Tibial nerve (tissue), 4 donors: ENCODE results near the gene ZNF541. TPM values are rescaled to one million over a fixed set of nuclear protein-coding genes. Genes with fewer than 3 reads are reported as not detected.

Source experiments
- DNase-seq, 2 donors: peaks; one replicate each; pipeline ENCODE4 v3.0.0-alpha.2; 2019; ENCODE audit warnings: low spot score in 2 of 2
- H3K27ac ChIP-seq, 4 donors: fragments of 200-600 bp; sonication (generic) in 3 of 4; one replicate each; pipeline ENCODE4 v1.5.1; 2017 to 2019; ENCODE audit warnings: mild to moderate bottlenecking in 1 of 4
- H3K27me3 ChIP-seq, 2 donors: fragments of 200-600 bp; sonication (generic) in 1 of 2; one replicate each; pipeline versions ENCODE4 v1.5.1 to v1.6.0; 2017 to 2019
- H3K36me3 ChIP-seq, 3 donors: fragments of 200-600 bp; sonication (generic); one replicate each; pipeline ENCODE4 v1.5.1; 2018 to 2019
- H3K4me1 ChIP-seq, 4 donors: fragments of 200-600 bp; sonication (generic) in 3 of 4; one replicate each; pipeline ENCODE4 v1.5.1; 2017 to 2019
- H3K4me3 ChIP-seq, 4 donors: fragments of 200-600 bp; sonication (generic) in 3 of 4; one replicate each; pipeline ENCODE4 v1.5.1; 2017 to 2019; ENCODE audit warnings: mild to moderate bottlenecking in 1 of 4, moderate library complexity in 1 of 4
- H3K9me3 ChIP-seq, 4 donors: fragments of 200-600 bp; sonication (generic) in 3 of 4; one replicate each; pipeline ENCODE4 v1.5.1; 2017 to 2019
- EP300 ChIP-seq, 2 donors: sonication (generic); formaldehyde crosslinking; IDR thresholded peaks; one replicate each; pipeline ENCODE4 v1.6.1; 2017; ENCODE audit warnings: antibody characterized with exemption in 2 of 2, mild to moderate bottlenecking in 1 of 2
- POLR2A ChIP-seq, 2 donors: fragments of 450-650 bp; IDR thresholded peaks; one replicate each; pipeline ENCODE4 v1.6.1; 2017; ENCODE audit warnings: antibody characterized with exemption in 2 of 2, mild to moderate bottlenecking in 2 of 2, moderate library complexity in 2 of 2
- WGBS, 2 donors: methylation state at CpG; one replicate each; pipeline ENCODE4 v1.1.5; 2018; 5-methylcytosine and 5-hydroxymethylcytosine counted together
- total RNA-seq, 4 donors: library from RNA; depleted of rRNA; stranded (reverse); fragments of >200 nt; gene quantifications; one replicate each; pipeline ENCODE4 v1.1.0, GENCODE V29; 2016
- TF ChIP-seq, protein P1 (sequence below), 5 experiments: fragments of 200-600 bp in 3 of 5; fragments of 450-650 bp in 2 of 5; sonication (generic) in 3 of 5; IDR thresholded peaks; one replicate each; pipeline ENCODE4 v1.5.1; 2016 to 2019; ENCODE audit warnings: antibody characterized with exemption in 5 of 5, mild to moderate bottlenecking in 3 of 5, moderate library complexity in 2 of 5

Gene ZNF541
- total RNA-seq, 4 donors from 2014 or later: under 0.01 to 0.90 (median 0.66) TPM; not detected in 1

DNA sequence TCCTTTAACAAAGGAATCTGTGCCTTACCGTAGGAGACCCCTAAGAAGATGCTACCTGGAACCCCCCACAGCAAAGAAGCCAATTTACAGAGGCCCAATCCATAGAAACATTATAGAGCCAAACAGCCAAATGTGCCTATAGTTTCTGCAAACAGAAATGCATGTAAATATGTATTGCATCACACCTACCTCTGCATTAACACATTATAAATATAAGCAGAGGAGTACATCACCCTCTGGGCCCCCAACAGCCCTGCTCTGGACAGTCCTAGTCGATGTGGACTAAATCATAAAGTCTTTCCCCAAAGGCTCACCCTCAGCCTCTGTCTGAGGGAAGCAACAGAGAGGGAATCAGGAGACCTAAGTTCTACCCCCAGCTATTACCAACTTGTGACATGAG, 25.7 kb downstream of the ZNF541 start:
- TF ChIP-seq, protein P1, sequence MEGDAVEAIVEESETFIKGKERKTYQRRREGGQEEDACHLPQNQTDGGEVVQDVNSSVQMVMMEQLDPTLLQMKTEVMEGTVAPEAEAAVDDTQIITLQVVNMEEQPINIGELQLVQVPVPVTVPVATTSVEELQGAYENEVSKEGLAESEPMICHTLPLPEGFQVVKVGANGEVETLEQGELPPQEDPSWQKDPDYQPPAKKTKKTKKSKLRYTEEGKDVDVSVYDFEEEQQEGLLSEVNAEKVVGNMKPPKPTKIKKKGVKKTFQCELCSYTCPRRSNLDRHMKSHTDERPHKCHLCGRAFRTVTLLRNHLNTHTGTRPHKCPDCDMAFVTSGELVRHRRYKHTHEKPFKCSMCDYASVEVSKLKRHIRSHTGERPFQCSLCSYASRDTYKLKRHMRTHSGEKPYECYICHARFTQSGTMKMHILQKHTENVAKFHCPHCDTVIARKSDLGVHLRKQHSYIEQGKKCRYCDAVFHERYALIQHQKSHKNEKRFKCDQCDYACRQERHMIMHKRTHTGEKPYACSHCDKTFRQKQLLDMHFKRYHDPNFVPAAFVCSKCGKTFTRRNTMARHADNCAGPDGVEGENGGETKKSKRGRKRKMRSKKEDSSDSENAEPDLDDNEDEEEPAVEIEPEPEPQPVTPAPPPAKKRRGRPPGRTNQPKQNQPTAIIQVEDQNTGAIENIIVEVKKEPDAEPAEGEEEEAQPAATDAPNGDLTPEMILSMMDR (IDR thresholded peaks at IDR 0.05): no peak
- no peak for TF ChIP-seq EP300 (IDR thresholded peaks at IDR 0.05)
- no peak for TF ChIP-seq POLR2A (IDR thresholded peaks at IDR 0.05)
- 63 to 67% methylated on average over 2 of the region's 2 CpGs for WGBS, 2 donors
- Histone ChIP-seq H3K27ac (no peak overlapping the region), H3K4me3 (no peak overlapping the region), H3K27me3 (peaks cover 0 to 27% of the 10 kb centered on the region in 2 donors), H3K36me3 (no peaks in the 10 kb centered on the region), H3K9me3 (no peaks in the 10 kb centered on the region), H3K4me1 (peaks cover 0 to 12% (median 2%) of the 10 kb centered on the region in 4 donors)
- no peak for DNase-seq

GRCh38 chr19:47545061-47545948, 27.6 kb downstream of the ZNF541 start:
- 16 to 35% methylated on average over 39 to 46 of the region's 75 CpGs for WGBS, 2 donors

DNA sequence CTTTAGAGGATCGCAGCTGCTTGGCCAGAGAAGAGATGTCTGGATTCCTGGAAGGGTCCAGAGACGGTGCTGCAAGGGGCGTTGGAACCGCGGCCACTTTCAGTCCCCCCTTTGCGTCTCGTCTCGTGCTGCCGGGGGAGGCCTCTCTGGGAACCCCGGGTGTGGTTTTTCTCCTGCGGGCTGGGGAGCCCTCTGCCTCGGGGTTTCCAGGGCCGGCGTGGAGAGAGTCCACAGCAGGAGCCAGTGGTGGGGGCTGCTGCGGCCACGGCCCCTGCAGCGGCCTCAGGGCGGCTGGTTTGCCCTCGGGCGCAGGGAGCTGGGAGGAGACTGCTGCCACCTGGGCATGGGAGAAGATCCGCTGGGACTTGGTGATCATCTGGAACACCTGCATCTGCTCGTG, 28.5 kb downstream of the ZNF541 start:
- Histone ChIP-seq H3K27me3 (peaks cover 0 to 27% of the 10 kb centered on the region in 2 donors), H3K9me3 (no peaks in the 10 kb centered on the region), H3K27ac (no peak overlapping the region), H3K4me1 (peaks cover 0 to 12% (median 2%) of the 10 kb centered on the region in 4 donors), H3K4me3 (no peak overlapping the region), H3K36me3 (no peaks in the 10 kb centered on the region)
- no peak for TF ChIP-seq POLR2A (IDR thresholded peaks at IDR 0.05)
- TF ChIP-seq, protein P1 (IDR thresholded peaks at IDR 0.05): no peak
- TF ChIP-seq EP300 (IDR thresholded peaks at IDR 0.05): no peak
- DNase-seq: no peak
- 86 to 93% methylated on average over 16 to 19 of the region's 22 CpGs for WGBS, 2 donors

More at GRCh38 chr19:47545061-47545948, 27.6 kb downstream of the ZNF541 start:
- Histone ChIP-seq H3K9me3 (no peaks in the 10 kb centered on the region), H3K27ac (no peak overlapping the region), H3K4me3 (peak overlapping the region in 2 of 4 donors; percentile 9 to 25), H3K4me1 (peaks cover 0 to 12% (median 2%) of the 10 kb centered on the region in 4 donors), H3K36me3 (no peaks in the 10 kb centered on the region), H3K27me3 (peaks cover 0 to 27% of the 10 kb centered on the region in 2 donors)
- no peak for TF ChIP-seq POLR2A (IDR thresholded peaks at IDR 0.05)
- TF ChIP-seq, protein P1 (IDR thresholded peaks at IDR 0.05): no peak
- no peak for TF ChIP-seq EP300 (IDR thresholded peaks at IDR 0.05)
- DNase-seq: no peak

- peaks cover 0 to 27% of the 10 kb centered on the region in 2 donors for H3K27me3 ChIP-seq
- no peak overlapping the region for H3K4me3 ChIP-seq
- no peaks in the 10 kb centered on the region for H3K36me3 ChIP-seq
- no peak overlapping the region for H3K27ac ChIP-seq
- DNase-seq: no peak
- H3K9me3 ChIP-seq: no peaks in the 10 kb centered on the region
- TF ChIP-seq POLR2A (IDR thresholded peaks at IDR 0.05) (no peak), EP300 (IDR thresholded peaks at IDR 0.05) (no peak)
- TF ChIP-seq, protein P1 (IDR thresholded peaks at IDR 0.05): no peak
- WGBS, 2 donors: 93% methylated on average over 18 of the region's 18 CpGs
- H3K4me1 ChIP-seq: peaks cover 0 to 12% (median 2%) of the 10 kb centered on the region in 4 donors
These were observed 28.9 kb downstream of the ZNF541 start for GRCh38 chr19:47544075-47544474.

- Histone ChIP-seq H3K27me3 (peaks cover 0 to 27% of the 10 kb centered on the region in 2 donors), H3K9me3 (no peaks in the 10 kb centered on the region), H3K27ac (no peak overlapping the region), H3K36me3 (no peaks in the 10 kb centered on the region), H3K4me1 (peaks cover 0 to 12% (median 2%) of the 10 kb centered on the region in 4 donors), H3K4me3 (no peak overlapping the region)
- no peak for DNase-seq
- WGBS, 2 donors: 71 to 75% methylated on average over 9 of the region's 9 CpGs
- TF ChIP-seq EP300 (IDR thresholded peaks at IDR 0.05) (no peak), POLR2A (IDR thresholded peaks at IDR 0.05) (no peak)
- TF ChIP-seq, protein P1 (IDR thresholded peaks at IDR 0.05): no peak
These were observed 30.9 kb downstream of the ZNF541 start for GRCh38 chr19:47542030-47542475.
